ENCODE data around the gene CLK4. TPM values are rescaled to one million over a fixed set of nuclear protein-coding genes. Genes with fewer than 3 reads are reported as not detected.
A peak's percentile ranks its signal among the peaks of the same experiment; 100 is the strongest.

CLK4 gene
- total and polyA plus RNA-seq, 2 of the 8 experiments (the other 6 are each of a cell fraction or from before 2014, with no cell fraction given), result 8.1 to 12.6 TPM

DNA sequence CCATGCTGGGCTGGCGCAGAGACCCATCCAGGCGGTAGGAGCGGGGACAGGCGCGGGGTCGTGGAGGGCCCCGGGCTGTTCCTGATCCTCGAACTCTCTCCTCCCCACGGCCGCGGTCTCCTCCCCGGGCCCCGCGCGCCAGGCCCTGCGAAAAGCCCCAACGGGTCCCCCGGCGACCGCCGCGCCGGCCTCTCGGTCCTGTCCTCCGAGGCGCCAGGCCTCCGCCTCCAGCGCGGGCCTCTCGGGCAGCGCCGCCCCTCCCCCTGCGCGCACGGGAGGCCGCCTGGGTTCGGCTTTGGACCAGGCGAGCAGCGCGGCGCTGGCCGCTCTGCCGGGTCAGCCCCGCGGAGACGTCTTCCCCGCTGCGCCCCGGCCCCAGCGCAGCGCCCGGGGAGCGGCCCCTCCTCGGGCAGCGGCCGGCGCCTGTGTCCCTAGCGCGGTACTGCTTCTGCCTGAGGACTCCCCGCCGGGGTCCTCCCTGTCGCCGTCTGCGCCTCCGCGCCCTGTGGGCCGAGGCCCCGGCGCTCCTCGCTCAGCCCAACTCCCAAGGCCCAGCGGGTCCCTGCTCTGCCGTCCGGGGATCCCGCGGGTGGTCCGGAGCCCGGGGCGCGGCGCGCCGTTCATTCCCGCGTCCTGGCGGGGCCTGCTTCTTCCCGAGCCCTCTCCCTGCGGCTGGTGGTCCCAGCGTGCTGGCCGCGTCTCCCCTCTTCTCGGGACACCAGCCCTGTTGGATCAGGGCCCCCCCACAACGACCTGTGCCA lies 50.1 kb downstream of the CLK4 start (continued):
- TF ChIP-seq SUZ12 (IDR thresholded peaks at IDR 0.05; ENCODE audit: low read length), result peak; percentile 53

Data from H1 (cell line).